Neuronal stem cell (in vitro differentiated cells): ENCODE measurements around the gene CNTNAP2.

Source experiments
- DNase-seq: peaks from one replicate; pipeline ENCODE4 v3.0.0-alpha.2; 2013; ENCODE audit warnings: low spot score
- H2AFZ ChIP-seq: one replicate; pipeline ENCODE4 v1.6.1; 2013; ENCODE audit warnings: mild to moderate bottlenecking, low read length, inconsistent platforms
- H2AK5ac ChIP-seq: 2 replicates; pipeline ENCODE4 v1.6.1; 2013; ENCODE audit warnings: low read depth, mild to moderate bottlenecking, inconsistent platforms, low read length, moderate library complexity, mixed read lengths
- H2BK120ac ChIP-seq: 2 replicates; pipeline ENCODE4 v1.6.1; 2013; ENCODE audit warnings: low read depth, mild to moderate bottlenecking, inconsistent platforms, low read length, moderate library complexity, mixed read lengths
- H2BK12ac ChIP-seq: one replicate; pipeline ENCODE4 v1.6.1; 2013; ENCODE audit warnings: low read length, inconsistent platforms
- H2BK15ac ChIP-seq: 2 replicates; pipeline ENCODE4 v1.6.1; 2013; ENCODE audit warnings: mild to moderate bottlenecking, low read length, inconsistent platforms, mixed read lengths
- H2BK5ac ChIP-seq: one replicate; pipeline ENCODE4 v1.6.1; 2013; ENCODE audit warnings: inconsistent platforms, mild to moderate bottlenecking, low read length, moderate library complexity
- H3K14ac ChIP-seq: one replicate; pipeline ENCODE4 v1.6.1; 2013; ENCODE audit warnings: low read length, inconsistent platforms
- H3K18ac ChIP-seq: 2 replicates; pipeline ENCODE4 v1.6.1; 2013; ENCODE audit warnings: low read length, inconsistent platforms
- H3K23ac ChIP-seq: 2 replicates; pipeline ENCODE4 v1.6.1; 2013; ENCODE audit warnings: low read depth, mild to moderate bottlenecking, mixed read lengths, low read length, inconsistent platforms; ENCODE audit not compliant: poor library complexity
- H3K27ac ChIP-seq: replicated peaks from 3 replicates; pipeline ENCODE4 v1.5.1; 2013; ENCODE audit warnings: low read length, inconsistent platforms
- H3K27me3 ChIP-seq, 3 experiments: 2 replicates each; pipeline ENCODE4 v1.6.1; 2013; ENCODE audit warnings: low read length in 3 of 3, mild to moderate bottlenecking in 2 of 3, inconsistent platforms in 1 of 3, low read depth in 1 of 3, mixed read lengths in 1 of 3, moderate library complexity in 1 of 3; ENCODE audit not compliant: control insufficient read depth in 3 of 3, insufficient read depth in 3 of 3
- H3K36me3 ChIP-seq, 2 donors: replicated peaks in 1 of 2; 2 replicates each; pipeline ENCODE4 v1.6.1; 2013; ENCODE audit warnings: low read length in 2 of 2; ENCODE audit not compliant: control insufficient read depth in 2 of 2, insufficient read depth in 2 of 2
- H3K4ac ChIP-seq: 2 replicates; pipeline ENCODE4 v1.6.1; 2013; ENCODE audit warnings: inconsistent platforms, mild to moderate bottlenecking, low read length, moderate library complexity
- H3K4me1 ChIP-seq, 2 donors: 1 replicate in 1 of 2; 2 replicates in 1 of 2; pipeline ENCODE4 v1.6.1; 2013; ENCODE audit warnings: low read length in 2 of 2, low read depth in 1 of 2; ENCODE audit not compliant: control insufficient read depth in 2 of 2, insufficient read depth in 1 of 2
- H3K4me2 ChIP-seq: one replicate; pipeline ENCODE4 v1.6.1; 2013; ENCODE audit warnings: mild to moderate bottlenecking, low read length, inconsistent platforms; ENCODE audit not compliant: insufficient read depth, poor library complexity, severe bottlenecking
- H3K4me3 ChIP-seq, 2 donors: 2 replicates each; pipeline ENCODE4 v1.5.1; 2013; ENCODE audit warnings: low read length in 2 of 2, mild to moderate bottlenecking in 2 of 2, inconsistent platforms in 1 of 2, moderate library complexity in 1 of 2
- H3K79me1 ChIP-seq: one replicate; pipeline ENCODE4 v1.6.1; 2013; ENCODE audit warnings: low read depth, mild to moderate bottlenecking, inconsistent platforms, low read length, moderate library complexity
- H3K9ac ChIP-seq: one replicate; pipeline ENCODE4 v1.6.1; 2013; ENCODE audit warnings: mild to moderate bottlenecking, low read depth, low read length, inconsistent platforms; ENCODE audit not compliant: poor library complexity
- H3K9me3 ChIP-seq, 2 donors: replicated peaks in 1 of 2; 2 replicates each; pipeline versions ENCODE3 to v1.6.1; 2013; ENCODE audit warnings: low read length in 2 of 2, mild to moderate bottlenecking in 2 of 2, inconsistent platforms in 1 of 2, low read depth in 1 of 2, mixed read lengths in 1 of 2, moderate library complexity in 1 of 2; ENCODE audit not compliant: control insufficient read depth in 2 of 2, insufficient read depth in 1 of 2
- H4K8ac ChIP-seq: one replicate; pipeline ENCODE4 v1.6.1; 2013; ENCODE audit warnings: low read depth, mild to moderate bottlenecking, inconsistent platforms, low read length, moderate library complexity
- H4K91ac ChIP-seq: one replicate; pipeline ENCODE4 v1.6.1; 2013; ENCODE audit warnings: low read length, low read depth, mild to moderate bottlenecking, inconsistent platforms; ENCODE audit not compliant: poor library complexity
- WGBS, 2 donors: extraction: QIAGEN DNeasy Blood & Tissue Kit; methylation state at CpG; one replicate each; pipeline ENCODE4 v1.1.7; 2013; ENCODE audit warnings: missing lambda C conversion rate in 2 of 2, mixed read lengths in 1 of 2; ENCODE audit not compliant: insufficient read length in 2 of 2, insufficient replicate concordance in 1 of 2; ENCODE audit errors: extremely low coverage in 2 of 2; 5-methylcytosine and 5-hydroxymethylcytosine counted together

CNTNAP2 gene

DNA sequence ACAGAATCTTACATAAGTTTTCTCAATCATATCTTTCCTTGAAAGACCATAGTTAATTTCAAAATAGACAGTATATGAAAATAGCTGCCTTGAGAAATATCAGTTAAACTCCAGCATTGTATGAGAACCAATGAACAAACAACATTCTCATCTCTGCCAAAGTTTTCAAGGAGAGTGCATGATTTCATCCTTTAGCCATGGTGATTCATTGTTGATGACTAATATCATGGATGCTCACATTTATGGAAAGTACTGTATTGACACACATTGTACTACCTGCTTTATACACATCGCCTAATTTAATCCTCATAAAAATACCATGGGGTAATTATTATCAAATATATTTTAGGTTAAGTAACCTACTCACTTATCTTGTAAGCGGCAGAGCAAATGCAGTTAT, 250.3 kb downstream of the CNTNAP2 start:
- Histone ChIP-seq H2AFZ (no peak overlapping the region), H3K23ac (no peak overlapping the region), H2BK12ac (no peak overlapping the region), H2AK5ac (no peak overlapping the region), H2BK15ac (no peak overlapping the region), H3K79me1 (no peaks in the 10 kb centered on the region), H3K4ac (no peak overlapping the region), H3K14ac (no peak overlapping the region), H3K9me3 (no peaks in the 10 kb centered on the region), H4K8ac (no peak overlapping the region), H2BK5ac (no peak overlapping the region), H3K4me3 (no peak overlapping the region), H3K27me3 (no peaks in the 10 kb centered on the region), H3K9ac (no peak overlapping the region), H2BK120ac (no peak overlapping the region), H4K91ac (no peak overlapping the region), H3K27ac (no peak overlapping the region), H3K4me1 (no peaks in the 10 kb centered on the region), H3K4me2 (no peak overlapping the region), H3K36me3 (no peaks in the 10 kb centered on the region), H3K18ac (no peak overlapping the region)
- no peak for DNase-seq
- no CpG with 5 or more reads among the region's 2 CpGs for WGBS, 2 donors

DNA sequence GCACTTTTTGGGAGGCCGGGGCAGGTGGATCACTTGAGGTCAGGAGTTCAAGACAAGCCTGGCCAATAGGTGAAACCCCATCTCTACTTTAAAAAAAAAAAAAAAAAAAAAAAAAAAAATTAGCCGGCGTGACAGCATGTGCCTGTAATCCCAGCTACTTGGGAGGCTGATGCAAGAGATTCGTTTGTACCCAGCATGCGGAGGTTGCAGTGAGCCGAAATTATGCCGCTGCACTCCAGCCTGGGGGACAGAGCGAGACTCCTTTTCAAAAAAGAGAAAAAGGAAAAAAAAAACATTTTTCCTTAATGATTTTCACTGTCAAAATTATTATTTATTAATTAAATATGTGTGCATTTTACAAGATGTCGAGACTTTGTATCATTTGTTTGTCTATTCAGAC, 253.6 kb downstream of the CNTNAP2 start:
- H2AFZ ChIP-seq = no peak overlapping the region
- H3K36me3 ChIP-seq = no peaks in the 10 kb centered on the region
- H3K23ac ChIP-seq = no peak overlapping the region
- no peak overlapping the region for H4K91ac ChIP-seq
- no peak overlapping the region for H2BK15ac ChIP-seq
- DNase-seq = no peak
- no peaks in the 10 kb centered on the region for H3K9me3 ChIP-seq
- no peaks in the 10 kb centered on the region for H3K79me1 ChIP-seq
- H2BK120ac ChIP-seq = no peak overlapping the region
- H3K4me1 ChIP-seq = no peaks in the 10 kb centered on the region
- H3K4ac ChIP-seq = no peak overlapping the region
- H3K14ac ChIP-seq = no peak overlapping the region
- no peak overlapping the region for H3K4me2 ChIP-seq
- WGBS, 2 donors = no CpG with 5 or more reads among the region's 9 CpGs
- H4K8ac ChIP-seq = no peak overlapping the region
- no peak overlapping the region for H3K27ac ChIP-seq
- H3K27me3 ChIP-seq = no peaks in the 10 kb centered on the region
- no peak overlapping the region for H2BK12ac ChIP-seq
- H3K4me3 ChIP-seq = no peak overlapping the region
- H2BK5ac ChIP-seq = no peak overlapping the region
- H3K18ac ChIP-seq = no peak overlapping the region
- H3K9ac ChIP-seq = no peak overlapping the region
- H2AK5ac ChIP-seq = no peak overlapping the region

GRCh38 chr7:146375170-146375569, 258.6 kb downstream of the CNTNAP2 start:
- H3K23ac ChIP-seq = no peak overlapping the region
- DNase-seq = no peak

DNA sequence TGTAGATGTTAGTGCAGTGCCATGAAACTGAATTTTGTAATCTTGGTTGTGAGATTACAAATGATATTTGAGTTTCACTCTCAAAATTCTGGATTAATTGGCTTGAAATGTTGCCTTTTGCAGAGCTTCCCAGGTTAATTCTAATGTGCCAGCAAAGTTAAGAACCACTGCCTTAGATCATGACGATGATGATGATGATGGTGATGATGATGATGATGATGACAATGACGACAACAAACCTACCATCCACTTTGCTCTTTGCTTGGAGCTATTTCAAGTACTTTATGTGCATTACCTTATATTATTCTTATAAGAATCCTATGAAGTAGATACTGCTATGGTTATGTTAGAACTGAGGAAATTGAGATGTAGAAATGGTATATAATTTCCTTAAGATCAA, 261.6 kb downstream of the CNTNAP2 start:
- WGBS, 2 donors = no CpG with 5 or more reads among the region's 2 CpGs
- H3K14ac ChIP-seq = no peak overlapping the region

More at GRCh38 chr7:146375170-146375569, 258.6 kb downstream of the CNTNAP2 start:
- no peaks in the 10 kb centered on the region for H3K27me3 ChIP-seq
- no peak overlapping the region for H3K18ac ChIP-seq
- no peak overlapping the region for H2BK15ac ChIP-seq
- H3K14ac ChIP-seq = no peak overlapping the region
- no peak overlapping the region for H3K4ac ChIP-seq
- H4K91ac ChIP-seq = no peak overlapping the region
- no CpG with 5 or more reads among the region's 2 CpGs for WGBS, 2 donors
- no peak overlapping the region for H2BK120ac ChIP-seq
- no peak overlapping the region for H3K27ac ChIP-seq
- H3K9ac ChIP-seq = no peak overlapping the region
- no peak overlapping the region for H3K4me2 ChIP-seq
- no peak overlapping the region for H3K4me3 ChIP-seq
- H4K8ac ChIP-seq = no peak overlapping the region
- no peak overlapping the region for H2BK5ac ChIP-seq
- no peak overlapping the region for H2BK12ac ChIP-seq
- no peaks in the 10 kb centered on the region for H3K9me3 ChIP-seq
- no peak overlapping the region for H2AK5ac ChIP-seq
- no peaks in the 10 kb centered on the region for H3K4me1 ChIP-seq
- H2AFZ ChIP-seq = no peak overlapping the region
- H3K79me1 ChIP-seq = no peaks in the 10 kb centered on the region
- H3K36me3 ChIP-seq = no peaks in the 10 kb centered on the region

More for the DNA sequence above, 261.6 kb downstream of the CNTNAP2 start:
- Histone ChIP-seq H2AK5ac (no peak overlapping the region), H2BK120ac (no peak overlapping the region), H2BK5ac (no peak overlapping the region), H2AFZ (no peak overlapping the region), H3K27me3 (no peaks in the 10 kb centered on the region), H2BK15ac (no peak overlapping the region), H3K36me3 (no peaks in the 10 kb centered on the region), H3K23ac (no peak overlapping the region), H3K27ac (no peak overlapping the region), H4K8ac (no peak overlapping the region), H3K4ac (no peak overlapping the region), H3K4me1 (no peaks in the 10 kb centered on the region), H3K18ac (no peak overlapping the region), H3K9ac (no peak overlapping the region), H2BK12ac (no peak overlapping the region), H3K79me1 (no peaks in the 10 kb centered on the region), H3K9me3 (no peaks in the 10 kb centered on the region), H3K4me3 (no peak overlapping the region), H3K4me2 (no peak overlapping the region), H4K91ac (no peak overlapping the region)
- DNase-seq = no peak
